Measurements from ENCODE around the gene SEMA4F. TPM values are rescaled to one million over a fixed set of nuclear protein-coding genes. Genes with fewer than 3 reads are reported as not detected.

The SEMA4F gene
- total RNA-seq, 1 donor from 2014 or later = 18.1 TPM

DNA sequence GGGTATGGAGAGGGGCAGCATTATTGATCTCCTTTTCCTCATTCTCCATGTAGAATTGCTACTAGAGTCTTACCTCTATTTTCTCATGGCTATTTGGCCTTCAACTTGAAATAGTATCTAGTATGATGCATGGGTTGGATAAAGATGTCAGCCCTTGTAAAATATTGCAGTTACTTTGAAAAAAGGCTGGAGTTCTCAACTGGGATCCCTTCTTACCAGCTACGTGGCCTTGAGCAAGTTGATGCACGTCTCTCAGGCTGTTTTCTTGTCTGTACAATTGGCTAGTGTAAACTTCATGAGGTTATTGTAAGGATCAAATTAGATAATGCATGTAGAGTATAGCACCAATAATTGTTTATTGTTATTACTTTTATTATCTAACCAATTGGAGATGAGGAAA is 50.2 kb downstream of the SEMA4F start:
- no peak for TF ChIP-seq CTCF (IDR thresholded peaks at IDR 0.05; ENCODE audit: unreplicated experiment)
- Mint-ChIP-seq H3K4me1 (no peaks in the 10 kb centered on the region), H3K27ac (no peak overlapping the region), H3K4me3 (no peak overlapping the region), H3K36me3 (peaks cover 4% of the 10 kb centered on the region), H3K9me3 (no peaks in the 10 kb centered on the region), H3K27me3 (ENCODE audit: low read depth) (peaks cover 19% of the 10 kb centered on the region)
- no peak for DNase-seq (ENCODE audit: low spot score in 2 of 2, unreplicated experiment in 2 of 2)

DNA sequence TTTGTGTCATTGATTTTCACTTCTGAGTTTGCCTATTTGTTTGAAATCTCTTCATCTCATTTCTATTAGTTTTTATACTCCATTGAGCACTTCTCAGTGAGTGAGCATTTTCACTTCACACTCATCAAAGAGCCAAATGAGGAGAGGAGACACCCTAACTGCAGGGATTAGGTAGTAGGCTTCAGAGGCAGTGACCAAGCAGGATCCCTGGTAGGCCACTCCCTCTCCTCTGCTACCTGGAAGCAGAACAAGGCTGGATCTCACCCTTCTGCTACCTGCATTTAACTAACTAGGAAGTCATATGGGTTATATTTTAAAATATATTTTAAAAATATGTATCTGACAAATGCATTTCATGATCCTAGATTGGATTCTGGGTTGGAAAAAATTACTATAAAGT is 52.7 kb downstream of the SEMA4F start:
- Mint-ChIP-seq H3K9me3 (no peaks in the 10 kb centered on the region), H3K27ac (no peak overlapping the region), H3K36me3 (peaks cover 4% of the 10 kb centered on the region), H3K4me1 (no peaks in the 10 kb centered on the region), H3K27me3 (ENCODE audit: low read depth) (no peaks in the 10 kb centered on the region), H3K4me3 (no peak overlapping the region)
- no peak for TF ChIP-seq CTCF (IDR thresholded peaks at IDR 0.05; ENCODE audit: unreplicated experiment)
- DNase-seq (ENCODE audit: low spot score in 2 of 2, unreplicated experiment in 2 of 2) = no peak

DNA sequence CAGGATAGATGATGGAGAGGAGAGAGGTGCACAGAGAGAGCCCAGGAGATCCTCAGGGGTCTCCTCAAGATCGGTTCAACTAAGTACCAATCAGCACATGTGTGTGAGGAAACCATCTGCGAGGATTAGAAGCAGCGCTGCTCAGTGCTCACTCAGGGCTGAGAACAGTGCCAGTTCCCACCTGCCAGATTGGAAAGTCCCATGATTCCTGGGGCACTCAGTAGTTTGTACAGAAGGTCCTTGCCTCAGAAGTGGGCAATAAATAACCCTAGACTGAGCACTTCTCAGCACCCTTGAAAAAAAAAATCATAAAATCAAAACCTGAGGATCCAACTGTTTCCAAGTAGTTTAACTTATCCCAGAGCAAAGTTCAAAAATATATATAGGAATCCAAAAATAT is 53.8 kb downstream of the SEMA4F start:
- Mint-ChIP-seq H3K4me1 (no peaks in the 10 kb centered on the region), H3K4me3 (no peak overlapping the region), H3K36me3 (peaks cover 4% of the 10 kb centered on the region), H3K27ac (no peak overlapping the region), H3K27me3 (ENCODE audit: low read depth) (peaks cover 5% of the 10 kb centered on the region), H3K9me3 (no peaks in the 10 kb centered on the region)
- TF ChIP-seq CTCF (IDR thresholded peaks at IDR 0.05; ENCODE audit: unreplicated experiment) = no peak
- DNase-seq (ENCODE audit: low spot score in 2 of 2, unreplicated experiment in 2 of 2) = no peak

DNA sequence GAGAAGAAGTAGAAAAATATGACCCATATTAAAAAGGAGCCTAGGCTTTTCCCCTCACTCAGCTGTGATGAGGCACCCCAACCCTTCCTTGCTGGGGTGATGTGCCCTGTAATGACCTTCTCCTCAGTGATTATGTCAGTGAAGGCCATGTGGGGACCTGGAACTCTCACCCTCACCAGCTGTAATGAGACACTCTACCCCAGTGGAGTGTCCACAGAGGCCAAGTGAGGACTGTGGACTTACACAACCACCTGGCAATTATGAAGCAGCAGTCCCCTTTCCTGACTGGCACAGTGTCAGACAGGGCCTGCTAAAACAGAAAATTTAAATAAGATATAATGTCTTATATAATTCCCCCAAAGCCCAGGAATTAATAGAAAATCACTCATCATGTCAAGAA is 54.2 kb downstream of the SEMA4F start:
- no peak for TF ChIP-seq CTCF (IDR thresholded peaks at IDR 0.05; ENCODE audit: unreplicated experiment)
- Mint-ChIP-seq H3K4me3 (no peak overlapping the region), H3K9me3 (no peaks in the 10 kb centered on the region), H3K27me3 (ENCODE audit: low read depth) (peaks cover 7% of the 10 kb centered on the region), H3K4me1 (no peaks in the 10 kb centered on the region), H3K27ac (no peak overlapping the region), H3K36me3 (peaks cover 4% of the 10 kb centered on the region)
- DNase-seq (ENCODE audit: low spot score in 2 of 2, unreplicated experiment in 2 of 2) = no peak

DNA sequence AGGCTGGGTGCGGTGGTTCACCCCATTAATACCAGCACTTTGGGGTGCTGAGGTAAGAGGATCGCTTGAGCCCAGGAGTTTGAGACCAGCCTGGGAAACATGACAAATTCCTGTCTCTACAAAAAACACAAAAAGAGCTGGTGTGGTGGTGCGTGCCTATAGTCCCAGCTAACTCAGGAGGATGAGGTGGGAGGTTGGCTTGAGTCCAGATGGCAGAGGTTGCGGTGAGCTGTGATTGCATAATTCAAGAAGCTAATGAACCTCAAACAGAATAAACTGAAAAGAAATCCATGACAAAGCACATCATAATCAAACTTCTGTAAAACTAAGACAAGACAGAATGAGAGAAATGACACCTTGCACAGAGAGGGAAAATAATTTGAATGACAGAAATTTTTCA is 54.8 kb downstream of the SEMA4F start:
- peaks cover 4% of the 10 kb centered on the region for H3K36me3 Mint-ChIP-seq
- no peak for DNase-seq (ENCODE audit: low spot score in 2 of 2, unreplicated experiment in 2 of 2)
- H3K9me3 Mint-ChIP-seq = no peaks in the 10 kb centered on the region
- peaks cover 9% of the 10 kb centered on the region for H3K27me3 Mint-ChIP-seq (ENCODE audit: low read depth)
- no peaks in the 10 kb centered on the region for H3K4me1 Mint-ChIP-seq
- no peak overlapping the region for H3K27ac Mint-ChIP-seq
- no peak for TF ChIP-seq CTCF (IDR thresholded peaks at IDR 0.05; ENCODE audit: unreplicated experiment)
- H3K4me3 Mint-ChIP-seq = no peak overlapping the region
